ENCODE measurements around the gene ZFP14.

The ZFP14 gene

GRCh38 chr19:36378625-36379509, at the start of gene ZFP14:
TSS of gene ZFP14 (minus strand) at chr19:36379201. CDS start at chr19:36367892, 11,309 bp downstream.
- H2AFZ ChIP-seq (ENCODE audit: low read length, unreplicated experiment) = peak within 1 kb of the TSS; percentile 93
- H3K4me3 ChIP-seq (ENCODE audit: low read depth, low read length) = peak within 1 kb of the TSS; percentile 85
- no peaks in the 10 kb centered on the region for H3K79me2 ChIP-seq (ENCODE audit: control insufficient read depth, insufficient read depth, low read length, unreplicated experiment)
- no peaks in the 10 kb centered on the region for H3K27me3 ChIP-seq (ENCODE audit: insufficient read depth, low read length)
- H3K27ac ChIP-seq (ENCODE audit: low read depth, low read length) = peak within 1 kb of the TSS; percentile 56
- peaks cover 8% of the 10 kb centered on the region for H3K4me1 ChIP-seq (ENCODE audit: control insufficient read depth, insufficient read depth, low read length, unreplicated experiment)
- no peaks in the 10 kb centered on the region for H3K36me3 ChIP-seq (ENCODE audit: insufficient read depth, low read length)

GRCh38 chr19:36423925-36424324, 44.9 kb upstream of the ZFP14 start:
- H3K36me3 ChIP-seq (ENCODE audit: insufficient read depth, low read length) = no peaks in the 10 kb centered on the region
- no peaks in the 10 kb centered on the region for H3K79me2 ChIP-seq (ENCODE audit: control insufficient read depth, insufficient read depth, low read length, unreplicated experiment)
- no peak overlapping the region for H3K27ac ChIP-seq (ENCODE audit: low read depth, low read length)
- no peaks in the 10 kb centered on the region for H3K4me1 ChIP-seq (ENCODE audit: control insufficient read depth, insufficient read depth, low read length, unreplicated experiment)
- no peak overlapping the region for H2AFZ ChIP-seq (ENCODE audit: low read length, unreplicated experiment)
- no peaks in the 10 kb centered on the region for H3K27me3 ChIP-seq (ENCODE audit: insufficient read depth, low read length)
- no peak overlapping the region for H3K4me3 ChIP-seq (ENCODE audit: low read depth, low read length)

- Histone ChIP-seq H3K27ac (ENCODE audit: low read depth, low read length) (no peak overlapping the region), H2AFZ (ENCODE audit: low read length, unreplicated experiment) (peak overlapping the region; percentile 69), H3K4me1 (ENCODE audit: control insufficient read depth, insufficient read depth, low read length, unreplicated experiment) (no peaks in the 10 kb centered on the region), H3K27me3 (ENCODE audit: insufficient read depth, low read length) (no peaks in the 10 kb centered on the region), H3K4me3 (ENCODE audit: low read depth, low read length) (peak overlapping the region; percentile 84), H3K79me2 (ENCODE audit: control insufficient read depth, insufficient read depth, low read length, unreplicated experiment) (peaks cover 11% of the 10 kb centered on the region), H3K36me3 (ENCODE audit: insufficient read depth, low read length) (no peaks in the 10 kb centered on the region)
These were observed 42.9 kb upstream of the ZFP14 start for GRCh38 chr19:36421749-36422481.

- Histone ChIP-seq H2AFZ (ENCODE audit: low read length, unreplicated experiment) (peak overlapping the region; percentile 69), H3K4me3 (ENCODE audit: low read depth, low read length) (peak overlapping the region; percentile 84)
These were observed 42.2 kb upstream of the ZFP14 start for GRCh38 chr19:36420961-36421748.

GRCh38 chr19:36418287-36419001, 39.4 kb upstream of the ZFP14 start, which contains the start of gene ZFP82:
TSS of gene ZFP82 (minus strand) at chr19:36418644. CDS start at chr19:36409789, 8,855 bp downstream.
- peak within 1 kb of the TSS; percentile 97 for H3K4me3 ChIP-seq (ENCODE audit: low read depth, low read length)
- peaks cover 30% of the 10 kb centered on the region for H3K79me2 ChIP-seq (ENCODE audit: control insufficient read depth, insufficient read depth, low read length, unreplicated experiment)
- no peaks in the 10 kb centered on the region for H3K27me3 ChIP-seq (ENCODE audit: insufficient read depth, low read length)
- no peaks in the 10 kb centered on the region for H3K4me1 ChIP-seq (ENCODE audit: control insufficient read depth, insufficient read depth, low read length, unreplicated experiment)
- no peaks in the 10 kb centered on the region for H3K36me3 ChIP-seq (ENCODE audit: insufficient read depth, low read length)
- H2AFZ ChIP-seq (ENCODE audit: low read length, unreplicated experiment) = peak within 1 kb of the TSS; percentile 95
- peak within 1 kb of the TSS; percentile 79 for H3K27ac ChIP-seq (ENCODE audit: low read depth, low read length)

More at GRCh38 chr19:36420961-36421748, 42.2 kb upstream of the ZFP14 start:
- no peaks in the 10 kb centered on the region for H3K36me3 ChIP-seq (ENCODE audit: insufficient read depth, low read length)
- H3K27me3 ChIP-seq (ENCODE audit: insufficient read depth, low read length) = no peaks in the 10 kb centered on the region
- no peak overlapping the region for H3K27ac ChIP-seq (ENCODE audit: low read depth, low read length)
- H3K4me1 ChIP-seq (ENCODE audit: control insufficient read depth, insufficient read depth, low read length, unreplicated experiment) = no peaks in the 10 kb centered on the region
- H3K79me2 ChIP-seq (ENCODE audit: control insufficient read depth, insufficient read depth, low read length, unreplicated experiment) = peaks cover 13% of the 10 kb centered on the region

- Histone ChIP-seq H3K4me3 (ENCODE audit: low read depth, low read length) (peak overlapping the region; percentile 97), H3K27me3 (ENCODE audit: insufficient read depth, low read length) (no peaks in the 10 kb centered on the region), H3K79me2 (ENCODE audit: control insufficient read depth, insufficient read depth, low read length, unreplicated experiment) (peaks cover 36% of the 10 kb centered on the region), H3K4me1 (ENCODE audit: control insufficient read depth, insufficient read depth, low read length, unreplicated experiment) (no peaks in the 10 kb centered on the region), H2AFZ (ENCODE audit: low read length, unreplicated experiment) (peak overlapping the region; percentile 95), H3K27ac (ENCODE audit: low read depth, low read length) (peak overlapping the region; percentile 79), H3K36me3 (ENCODE audit: insufficient read depth, low read length) (0 out of 2 replicates have a peak, but pooled peaks cover 2% of the 10 kb centered on the region)
These were observed 38.8 kb upstream of the ZFP14 start for GRCh38 chr19:36417752-36418286.

GRCh38 chr19:36409841-36410240, 30.8 kb upstream of the ZFP14 start:
- Histone ChIP-seq H3K27me3 (ENCODE audit: insufficient read depth, low read length) (no peaks in the 10 kb centered on the region), H3K4me3 (ENCODE audit: low read depth, low read length) (no peak overlapping the region), H3K79me2 (ENCODE audit: control insufficient read depth, insufficient read depth, low read length, unreplicated experiment) (peaks cover 29% of the 10 kb centered on the region), H3K36me3 (ENCODE audit: insufficient read depth, low read length) (peaks cover 41% of the 10 kb centered on the region), H2AFZ (ENCODE audit: low read length, unreplicated experiment) (no peak overlapping the region), H3K4me1 (ENCODE audit: control insufficient read depth, insufficient read depth, low read length, unreplicated experiment) (no peaks in the 10 kb centered on the region), H3K27ac (ENCODE audit: low read depth, low read length) (no peak overlapping the region)

- no peak overlapping the region for H2AFZ ChIP-seq (ENCODE audit: low read length, unreplicated experiment)
- H3K79me2 ChIP-seq (ENCODE audit: control insufficient read depth, insufficient read depth, low read length, unreplicated experiment) = peaks cover 21% of the 10 kb centered on the region
- no peak overlapping the region for H3K27ac ChIP-seq (ENCODE audit: low read depth, low read length)
- no peaks in the 10 kb centered on the region for H3K27me3 ChIP-seq (ENCODE audit: insufficient read depth, low read length)
- no peak overlapping the region for H3K4me3 ChIP-seq (ENCODE audit: low read depth, low read length)
- H3K36me3 ChIP-seq (ENCODE audit: insufficient read depth, low read length) = peaks cover 52% of the 10 kb centered on the region
- no peaks in the 10 kb centered on the region for H3K4me1 ChIP-seq (ENCODE audit: control insufficient read depth, insufficient read depth, low read length, unreplicated experiment)
These were observed 29.1 kb upstream of the ZFP14 start for GRCh38 chr19:36408101-36408500.

- H3K36me3 ChIP-seq (ENCODE audit: insufficient read depth, low read length) = peaks cover 62% of the 10 kb centered on the region
- H3K27ac ChIP-seq (ENCODE audit: low read depth, low read length) = no peak overlapping the region
These were observed 25.5 kb upstream of the ZFP14 start for GRCh38 chr19:36404498-36404897.

More at GRCh38 chr19:36404498-36404897, 25.5 kb upstream of the ZFP14 start:
- no peak overlapping the region for H3K4me3 ChIP-seq (ENCODE audit: low read depth, low read length)
- no peaks in the 10 kb centered on the region for H3K4me1 ChIP-seq (ENCODE audit: control insufficient read depth, insufficient read depth, low read length, unreplicated experiment)
- no peak overlapping the region for H2AFZ ChIP-seq (ENCODE audit: low read length, unreplicated experiment)
- H3K27me3 ChIP-seq (ENCODE audit: insufficient read depth, low read length) = no peaks in the 10 kb centered on the region
- no peaks in the 10 kb centered on the region for H3K79me2 ChIP-seq (ENCODE audit: control insufficient read depth, insufficient read depth, low read length, unreplicated experiment)
